ENCODE measurements around the gene FAM219A.
A peak's percentile ranks its signal among the peaks of the same experiment; 100 is the strongest.

Gene FAM219A

GRCh38 chr9:34417734-34418133, 40.6 kb downstream of the FAM219A start:
- DNase-seq (ENCODE audit: low read depth): no peak
- TF ChIP-seq CTCF (IDR thresholded peaks at IDR 0.05; ENCODE audit: insufficient read depth, low read depth, low read length, missing control alignments): no peak
- H3K4me3 ChIP-seq (ENCODE audit: low read depth, low read length): no peak overlapping the region

GRCh38 chr9:34413231-34413852, 45.0 kb downstream of the FAM219A start:
- DNase-seq (ENCODE audit: low read depth): peak; percentile 28
- no peak overlapping the region for H3K4me3 ChIP-seq (ENCODE audit: low read depth, low read length)
- no peak for TF ChIP-seq CTCF (IDR thresholded peaks at IDR 0.05; ENCODE audit: insufficient read depth, low read depth, low read length, missing control alignments)

GRCh38 chr9:34412336-34412735, 46.0 kb downstream of the FAM219A start:
- no peak for DNase-seq (ENCODE audit: low read depth)
- H3K4me3 ChIP-seq (ENCODE audit: low read depth, low read length): no peak overlapping the region
- no peak for TF ChIP-seq CTCF (IDR thresholded peaks at IDR 0.05; ENCODE audit: insufficient read depth, low read depth, low read length, missing control alignments)

GRCh38 chr9:34409154-34409553, 49.2 kb downstream of the FAM219A start:
- no peak for DNase-seq (ENCODE audit: low read depth)
- no peak for TF ChIP-seq CTCF (IDR thresholded peaks at IDR 0.05; ENCODE audit: insufficient read depth, low read depth, low read length, missing control alignments)
- H3K4me3 ChIP-seq (ENCODE audit: low read depth, low read length): no peak overlapping the region

GRCh38 chr9:34408173-34408572, 50.2 kb downstream of the FAM219A start:
- TF ChIP-seq CTCF (IDR thresholded peaks at IDR 0.05; ENCODE audit: insufficient read depth, low read depth, low read length, missing control alignments): no peak
- H3K4me3 ChIP-seq (ENCODE audit: low read depth, low read length): no peak overlapping the region
- no peak for DNase-seq (ENCODE audit: low read depth)

GRCh38 chr9:34406219-34406618, 52.2 kb downstream of the FAM219A start:
- DNase-seq (ENCODE audit: low read depth): no peak
- H3K4me3 ChIP-seq (ENCODE audit: low read depth, low read length): no peak overlapping the region
- no peak for TF ChIP-seq CTCF (IDR thresholded peaks at IDR 0.05; ENCODE audit: insufficient read depth, low read depth, low read length, missing control alignments)

GRCh38 chr9:34405719-34406118, 52.7 kb downstream of the FAM219A start:
- DNase-seq (ENCODE audit: low read depth): no peak
- no peak for TF ChIP-seq CTCF (IDR thresholded peaks at IDR 0.05; ENCODE audit: insufficient read depth, low read depth, low read length, missing control alignments)
- no peak overlapping the region for H3K4me3 ChIP-seq (ENCODE audit: low read depth, low read length)

Measured in GM12865 (cell line).